Left colon (tissue), 2 donors: ENCODE data around the gene MSH3. TPM values are rescaled to one million over a fixed set of nuclear protein-coding genes. Genes with fewer than 3 reads are reported as not detected.

ENCODE experiments used
- ATAC-seq: fragments of 200-7000 bp; cut with Tn5 transposase; one replicate; pipeline ENCODE4 v1.9.1; 2020; ENCODE audit warnings: mild to moderate bottlenecking, moderate library complexity
- DNase-seq, 2 donors: peaks; one replicate each; pipeline ENCODE4 v3.0.0-alpha.2; 2020
- intact Hi-C, 2 donors: fragments of 100-400 bp; cut with DNase I in 1 of 2; cut with micrococcal nuclease in 1 of 2; formaldehyde crosslinking; loops; one replicate each; pipeline versions ENCODE4 v1.11.2 to v1.14.0; 2022; cut with DNase I, micrococcal nuclease
- total RNA-seq, 2 donors: library from RNA; stranded (reverse); fragmentation: NEBNext Ultra II Directional; extraction: Animal tissue kit (Norgen Biotek cat#: 25700); gene quantifications; one replicate each; pipeline ENCODE4 v1.2.1, GENCODE V29; 2021
- donor health status: DM: no; HTN: no; CAD: no.
- donor health status: DM: yes; HTN: yes; CAD: no.

Gene MSH3
- total RNA-seq, 2 donors from 2014 or later, result 16.2 to 18.6 TPM

- intact Hi-C loops, result no loop called here
- ATAC-seq, result no peak
Observed at GRCh38 chr5:80915716-80916115, 261.3 kb downstream of the MSH3 start.

GRCh38 chr5:80916676-80917075 lies 262.2 kb downstream of the MSH3 start:
- no peak for DNase-seq
- ATAC-seq, result no peak
- intact Hi-C loops, result no loop called here

More at GRCh38 chr5:80915716-80916115, 261.3 kb downstream of the MSH3 start:
- no peak for DNase-seq

GRCh38 chr5:80917631-80918030 lies 263.2 kb downstream of the MSH3 start:
- intact Hi-C loops, result no loop called here
- no peak for DNase-seq
- no peak for ATAC-seq

- ATAC-seq (no peak), DNase-seq (no peak)
- intact Hi-C loops, result no loop called here
Observed at GRCh38 chr5:80919678-80920196, 265.3 kb downstream of the MSH3 start.

GRCh38 chr5:80920333-80920732 lies 265.9 kb downstream of the MSH3 start:
- no peak for ATAC-seq
- intact Hi-C loops, result no loop called here
- DNase-seq, result no peak

GRCh38 chr5:80921026-80921425 lies 266.6 kb downstream of the MSH3 start:
- ATAC-seq (no peak), DNase-seq (no peak)
- intact Hi-C loops, result no loop called here

- no peak for ATAC-seq
- intact Hi-C loops, result no loop called here
Observed at GRCh38 chr5:80925931-80926330, 271.5 kb downstream of the MSH3 start.

More at GRCh38 chr5:80925931-80926330, 271.5 kb downstream of the MSH3 start:
- no peak for DNase-seq

Other genes with a start within 250 kb of the MSH3 start
- gene ZFYVE16, start 246.6 kb upstream of the MSH3 start, total RNA-seq, result 10 to 100 TPM; 29.1 to 39.8 TPM
- gene FAM151B, start 166.6 kb upstream of the MSH3 start, total RNA-seq, result 1 to 10 TPM; 1.6 to 1.7 TPM
- gene ANKRD34B, start 84.4 kb upstream of the MSH3 start, total RNA-seq, result not detected
- gene DHFR, start 331 bp downstream of the MSH3 start, total RNA-seq, result 10 to 100 TPM; 16.8 to 29.2 TPM